ENCODE data around the gene AMOTL2.
A peak's percentile ranks its signal among the peaks of the same experiment; 100 is the strongest.

The AMOTL2 gene

DNA sequence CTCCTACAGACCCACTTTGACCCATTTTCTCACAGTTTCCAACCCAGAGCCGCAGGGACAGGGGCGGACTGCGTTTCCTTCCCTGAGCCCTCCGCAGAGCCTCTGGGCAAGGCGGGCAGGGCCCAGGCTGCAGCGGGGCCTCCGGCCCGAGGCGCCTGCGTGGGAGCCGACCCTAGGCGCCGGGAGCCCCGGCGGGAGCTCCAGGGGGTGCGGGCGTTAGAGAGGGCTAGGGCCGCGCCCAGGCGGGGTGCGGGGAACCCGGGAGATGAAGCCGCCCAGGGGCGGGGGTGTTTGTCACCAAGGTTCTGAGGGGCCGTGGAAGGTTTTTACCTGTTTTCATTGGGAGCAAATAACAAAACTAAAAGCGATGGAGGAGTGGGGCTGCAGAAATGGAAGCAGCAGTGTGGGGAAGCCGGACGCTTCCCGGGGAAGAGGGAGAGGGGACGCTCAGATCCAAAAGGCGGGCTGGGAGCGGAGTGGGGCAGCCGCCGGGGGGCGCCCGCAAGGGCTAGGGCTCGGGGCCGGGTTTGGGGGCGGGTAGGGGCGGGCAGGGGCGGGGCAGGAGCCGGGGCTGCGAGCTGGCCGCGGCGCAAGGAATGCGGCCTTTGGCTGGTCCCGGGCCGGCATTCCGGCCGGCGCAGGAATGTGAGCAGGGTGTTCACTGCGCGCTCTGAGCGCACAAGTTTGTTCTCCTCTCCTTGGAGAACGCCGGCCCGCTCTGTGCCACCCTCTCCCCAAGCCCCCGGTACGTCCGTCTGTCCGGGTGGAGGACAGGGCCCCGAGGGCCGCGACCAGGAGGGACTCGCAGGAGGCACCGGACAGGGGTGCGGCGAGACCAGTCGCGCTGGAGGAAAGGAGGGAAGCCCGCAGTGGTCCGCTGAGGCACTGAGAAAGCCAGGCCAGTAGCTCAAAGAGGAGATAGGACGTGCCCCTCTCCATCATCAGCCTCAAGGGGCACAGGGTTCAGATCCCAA, 61.1 kb downstream of the AMOTL2 start:
- H3K27ac ChIP-seq (ENCODE audit: low read length, poor library complexity, severe bottlenecking), result peak overlapping the region; percentile 89
- H3K79me1 ChIP-seq (replicated peaks; ENCODE audit: low read length, poor library complexity, severe bottlenecking), result no peaks in the 10 kb centered on the region
- peak overlapping the region; percentile 8 for H2AFZ ChIP-seq (ENCODE audit: low read depth, low read length)
- H2BK5ac ChIP-seq (ENCODE audit: low read depth, low read length, poor library complexity, severe bottlenecking), result peak overlapping the region; percentile 95
- peak; percentile 72 for DNase-seq
- peak overlapping the region; percentile 69 for H2BK120ac ChIP-seq (ENCODE audit: low read depth, low read length)
- H3K36me3 ChIP-seq (ENCODE audit: control insufficient read depth in 1 of 2, insufficient read depth in 2 of 2, low read depth in 1 of 2, low read length in 2 of 2), result no peaks in the 10 kb centered on the region
- peak overlapping the region; percentile 49 to 80 for H3K4ac ChIP-seq (ENCODE audit: low read depth in 1 of 2, low read length in 2 of 2)
- H4K8ac ChIP-seq (ENCODE audit: low read length), result peak overlapping the region; percentile 81
- peak overlapping the region; percentile 88 to 98 for H2BK12ac ChIP-seq (ENCODE audit: low read length in 2 of 2)
- H3K4me3 ChIP-seq (ENCODE audit: insufficient read depth in 1 of 2, low read depth in 1 of 2, low read length in 2 of 2), result peak overlapping the region; percentile 48 to 79
- H3K4me2 ChIP-seq (ENCODE audit: low read length, poor library complexity, severe bottlenecking), result peak overlapping the region; percentile 54
- WGBS, result 21% methylated on average over 74 of the region's 74 CpGs
- H3K4me1 ChIP-seq (ENCODE audit: control insufficient read depth, insufficient read depth, low read depth, low read length), result peaks cover 64% of the 10 kb centered on the region
- H4K91ac ChIP-seq (ENCODE audit: low read length), result peak overlapping the region; percentile 86
- H2AK5ac ChIP-seq (ENCODE audit: low read length, severe bottlenecking), result peak overlapping the region; percentile 99
- no peaks in the 10 kb centered on the region for H3K27me3 ChIP-seq (ENCODE audit: control insufficient read depth in 1 of 2, insufficient read depth in 1 of 2, low read length in 2 of 2)
- H3K9me3 ChIP-seq (ENCODE audit: control insufficient read depth, low read length), result no peaks in the 10 kb centered on the region
- peak overlapping the region in 1 of 2 experiments; percentile 8 for H3K14ac ChIP-seq (ENCODE audit: low read length in 2 of 2)
- peak overlapping the region; percentile 97 for H2BK15ac ChIP-seq (ENCODE audit: low read depth, poor library complexity, severe bottlenecking)
- H3K23ac ChIP-seq (ENCODE audit: low read length in 2 of 2), result no peak overlapping the region
- H3K18ac ChIP-seq (ENCODE audit: low read depth in 1 of 2, low read length in 2 of 2), result peak overlapping the region; percentile 79 to 85
- peak overlapping the region; percentile 91 for H3K9ac ChIP-seq (ENCODE audit: low read length)

DNA sequence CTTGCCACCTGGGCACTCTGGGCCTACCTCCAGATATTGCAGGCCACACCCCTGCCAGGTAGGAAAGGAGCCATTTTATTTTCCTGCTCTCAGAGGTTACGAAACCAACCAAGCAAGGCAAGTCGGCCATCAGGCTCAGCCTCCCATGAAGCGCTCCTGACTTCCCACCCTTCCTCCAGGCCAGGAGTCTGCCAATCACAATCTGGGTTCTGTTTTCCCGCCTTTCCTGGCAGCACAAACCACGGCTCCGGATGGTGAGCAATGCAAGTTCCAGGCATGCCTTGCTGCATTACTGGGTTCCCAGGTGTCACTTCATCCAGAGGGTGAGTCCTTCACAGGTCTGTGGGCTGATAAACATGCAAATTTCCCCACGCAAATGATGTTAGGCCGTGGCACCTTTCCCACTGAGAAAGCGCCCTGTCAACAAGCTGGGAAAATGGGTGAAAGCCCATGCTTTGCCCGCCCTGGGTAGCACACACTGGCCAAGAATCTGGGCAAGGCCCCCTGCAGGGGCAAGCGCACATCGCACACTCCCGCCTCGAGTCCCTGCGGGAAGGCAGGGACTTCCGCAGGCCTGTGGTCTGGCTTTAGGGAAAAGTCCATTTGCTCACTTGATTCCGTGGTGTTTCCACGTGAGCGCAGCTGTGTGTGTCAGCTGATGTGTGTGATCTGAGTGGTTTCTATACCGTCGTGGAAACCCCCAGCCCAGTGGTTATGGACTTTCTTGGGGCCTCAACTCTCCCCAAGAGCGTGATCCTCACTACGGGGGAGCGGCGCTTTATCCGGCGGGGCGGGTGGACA, 62.0 kb downstream of the AMOTL2 start:
- Histone ChIP-seq H3K36me3 (ENCODE audit: control insufficient read depth in 1 of 2, insufficient read depth in 2 of 2, low read depth in 1 of 2, low read length in 2 of 2) (no peaks in the 10 kb centered on the region), H2AFZ (ENCODE audit: low read depth, low read length) (peak overlapping the region; percentile 8), H4K91ac (ENCODE audit: low read length) (peak overlapping the region; percentile 84), H2BK15ac (ENCODE audit: low read depth, poor library complexity, severe bottlenecking) (peak overlapping the region; percentile 97), H3K14ac (ENCODE audit: low read length in 2 of 2) (no peak overlapping the region), H3K4ac (ENCODE audit: low read depth in 1 of 2, low read length in 2 of 2) (peak overlapping the region; percentile 3 to 40), H3K79me1 (replicated peaks; ENCODE audit: low read length, poor library complexity, severe bottlenecking) (no peaks in the 10 kb centered on the region), H3K9me3 (ENCODE audit: control insufficient read depth, low read length) (no peaks in the 10 kb centered on the region), H3K4me1 (ENCODE audit: control insufficient read depth, insufficient read depth, low read depth, low read length) (peaks cover 64% of the 10 kb centered on the region), H2BK120ac (ENCODE audit: low read depth, low read length) (peak overlapping the region; percentile 64), H3K27ac (ENCODE audit: low read length, poor library complexity, severe bottlenecking) (peak overlapping the region; percentile 75), H3K4me3 (ENCODE audit: insufficient read depth in 1 of 2, low read depth in 1 of 2, low read length in 2 of 2) (no peak overlapping the region), H3K18ac (ENCODE audit: low read depth in 1 of 2, low read length in 2 of 2) (peak overlapping the region; percentile 28 to 79), H2AK5ac (ENCODE audit: low read length, severe bottlenecking) (peak overlapping the region; percentile 99), H2BK5ac (ENCODE audit: low read depth, low read length, poor library complexity, severe bottlenecking) (peak overlapping the region; percentile 87), H2BK12ac (ENCODE audit: low read length in 2 of 2) (peak overlapping the region; percentile 88 to 98), H4K8ac (ENCODE audit: low read length) (peak overlapping the region; percentile 59), H3K27me3 (ENCODE audit: control insufficient read depth in 1 of 2, insufficient read depth in 1 of 2, low read length in 2 of 2) (no peaks in the 10 kb centered on the region), H3K23ac (ENCODE audit: low read length in 2 of 2) (no peak overlapping the region), H3K9ac (ENCODE audit: low read length) (peak overlapping the region; percentile 61), H3K4me2 (ENCODE audit: low read length, poor library complexity, severe bottlenecking) (no peak overlapping the region)
- WGBS, result 83% methylated on average over 28 of the region's 28 CpGs
- no peak for DNase-seq

DNA sequence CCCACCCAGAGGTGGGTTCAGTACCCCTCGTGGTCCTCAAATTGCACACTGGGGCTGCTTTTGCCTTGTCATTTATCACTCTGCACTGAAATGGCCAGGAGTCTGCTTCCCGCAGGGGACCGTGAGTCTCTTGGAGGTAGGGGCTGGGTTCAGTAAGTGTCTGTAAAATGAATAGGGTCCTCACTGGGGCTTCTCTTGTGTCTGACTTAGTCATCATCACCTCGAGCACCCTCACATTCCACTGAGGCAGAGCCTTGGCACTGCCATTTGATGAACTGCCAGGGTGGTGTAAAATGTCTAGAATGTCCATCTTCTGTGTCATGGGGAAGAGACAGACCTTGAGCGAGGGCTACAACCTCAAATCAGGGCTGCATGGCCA, 62.6 kb downstream of the AMOTL2 start:
- H3K9me3 ChIP-seq (ENCODE audit: control insufficient read depth, low read length), result no peaks in the 10 kb centered on the region
- H3K18ac ChIP-seq (ENCODE audit: low read depth in 1 of 2, low read length in 2 of 2), result no peak overlapping the region
- H3K4me1 ChIP-seq (ENCODE audit: control insufficient read depth, insufficient read depth, low read depth, low read length), result peaks cover 61% of the 10 kb centered on the region
- peak overlapping the region; percentile 99 for H2AK5ac ChIP-seq (ENCODE audit: low read length, severe bottlenecking)
- H3K36me3 ChIP-seq (ENCODE audit: control insufficient read depth in 1 of 2, insufficient read depth in 2 of 2, low read depth in 1 of 2, low read length in 2 of 2), result no peaks in the 10 kb centered on the region
- no peaks in the 10 kb centered on the region for H3K79me1 ChIP-seq (replicated peaks; ENCODE audit: low read length, poor library complexity, severe bottlenecking)
- WGBS, result 88% methylated on average over 5 of the region's 5 CpGs
- DNase-seq, result no peak
- H3K4me2 ChIP-seq (ENCODE audit: low read length, poor library complexity, severe bottlenecking), result no peak overlapping the region
- no peak overlapping the region for H3K9ac ChIP-seq (ENCODE audit: low read length)
- no peak overlapping the region for H3K14ac ChIP-seq (ENCODE audit: low read length in 2 of 2)
- peak overlapping the region; percentile 75 for H3K27ac ChIP-seq (ENCODE audit: low read length, poor library complexity, severe bottlenecking)
- peak overlapping the region; percentile 88 to 98 for H2BK12ac ChIP-seq (ENCODE audit: low read length in 2 of 2)
- no peak overlapping the region for H3K23ac ChIP-seq (ENCODE audit: low read length in 2 of 2)
- peak overlapping the region; percentile 60 for H2BK5ac ChIP-seq (ENCODE audit: low read depth, low read length, poor library complexity, severe bottlenecking)
- no peak overlapping the region for H3K4me3 ChIP-seq (ENCODE audit: insufficient read depth in 1 of 2, low read depth in 1 of 2, low read length in 2 of 2)
- no peak overlapping the region for H4K8ac ChIP-seq (ENCODE audit: low read length)
- no peak overlapping the region for H3K4ac ChIP-seq (ENCODE audit: low read depth in 1 of 2, low read length in 2 of 2)
- no peak overlapping the region for H2BK120ac ChIP-seq (ENCODE audit: low read depth, low read length)
- H2AFZ ChIP-seq (ENCODE audit: low read depth, low read length), result no peak overlapping the region
- H3K27me3 ChIP-seq (ENCODE audit: control insufficient read depth in 1 of 2, insufficient read depth in 1 of 2, low read length in 2 of 2), result no peaks in the 10 kb centered on the region
- H4K91ac ChIP-seq (ENCODE audit: low read length), result peak overlapping the region; percentile 84
- no peak overlapping the region for H2BK15ac ChIP-seq (ENCODE audit: low read depth, poor library complexity, severe bottlenecking)

DNA sequence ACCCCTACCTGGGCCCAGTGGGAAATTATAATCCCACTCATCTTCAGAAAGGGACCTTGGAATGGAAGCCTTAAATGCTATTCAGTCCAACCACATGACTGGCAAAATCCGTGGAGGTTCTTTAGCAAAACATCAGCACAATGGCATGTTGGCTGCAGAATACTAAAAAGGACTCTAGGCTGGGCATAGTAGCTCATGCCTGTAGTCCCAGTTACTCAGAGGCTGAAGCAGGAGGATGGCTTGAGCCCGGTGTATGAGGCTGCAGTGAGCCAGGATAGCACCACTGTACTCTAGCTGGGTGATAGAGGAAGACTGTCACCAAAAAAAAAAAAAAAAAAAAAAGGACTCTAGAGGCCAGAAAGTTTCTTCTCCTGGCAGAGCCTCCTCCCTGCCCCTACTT, 63.0 kb downstream of the AMOTL2 start:
- H4K8ac ChIP-seq (ENCODE audit: low read length), result no peak overlapping the region
- H3K14ac ChIP-seq (ENCODE audit: low read length in 2 of 2), result no peak overlapping the region
- no peak for DNase-seq
- H3K23ac ChIP-seq (ENCODE audit: low read length in 2 of 2), result no peak overlapping the region
- no peaks in the 10 kb centered on the region for H3K36me3 ChIP-seq (ENCODE audit: control insufficient read depth in 1 of 2, insufficient read depth in 2 of 2, low read depth in 1 of 2, low read length in 2 of 2)
- H2BK12ac ChIP-seq (ENCODE audit: low read length in 2 of 2), result peak overlapping the region in 1 of 2 experiments; percentile 69
- peaks cover 61% of the 10 kb centered on the region for H3K4me1 ChIP-seq (ENCODE audit: control insufficient read depth, insufficient read depth, low read depth, low read length)
- H2BK15ac ChIP-seq (ENCODE audit: low read depth, poor library complexity, severe bottlenecking), result peak overlapping the region; percentile 82
- H3K4ac ChIP-seq (ENCODE audit: low read depth in 1 of 2, low read length in 2 of 2), result no peak overlapping the region
- peak overlapping the region in 1 of 2 experiments; percentile 45 for H3K18ac ChIP-seq (ENCODE audit: low read depth in 1 of 2, low read length in 2 of 2)
- no peaks in the 10 kb centered on the region for H3K27me3 ChIP-seq (ENCODE audit: control insufficient read depth in 1 of 2, insufficient read depth in 1 of 2, low read length in 2 of 2)
- H2BK5ac ChIP-seq (ENCODE audit: low read depth, low read length, poor library complexity, severe bottlenecking), result peak overlapping the region; percentile 60
- H3K4me2 ChIP-seq (ENCODE audit: low read length, poor library complexity, severe bottlenecking), result no peak overlapping the region
- no peak overlapping the region for H4K91ac ChIP-seq (ENCODE audit: low read length)
- no peak overlapping the region for H3K4me3 ChIP-seq (ENCODE audit: insufficient read depth in 1 of 2, low read depth in 1 of 2, low read length in 2 of 2)
- peak overlapping the region; percentile 75 for H3K27ac ChIP-seq (ENCODE audit: low read length, poor library complexity, severe bottlenecking)
- no peak overlapping the region for H2AFZ ChIP-seq (ENCODE audit: low read depth, low read length)
- no peak overlapping the region for H2BK120ac ChIP-seq (ENCODE audit: low read depth, low read length)
- no peaks in the 10 kb centered on the region for H3K79me1 ChIP-seq (replicated peaks; ENCODE audit: low read length, poor library complexity, severe bottlenecking)
- no peaks in the 10 kb centered on the region for H3K9me3 ChIP-seq (ENCODE audit: control insufficient read depth, low read length)
- H3K9ac ChIP-seq (ENCODE audit: low read length), result no peak overlapping the region
- H2AK5ac ChIP-seq (ENCODE audit: low read length, severe bottlenecking), result peak overlapping the region; percentile 99
- 33% methylated on average over 1 of the region's 2 CpGs for WGBS
